HG02623 (cell line): ENCODE data around the gene ADPRHL1.
"Not testable (repeated sequence)": the region's sequence is repeated elsewhere in the genome, so short reads cannot be mapped to it uniquely, and the experiment has no call there.

Experiments
- ATAC-seq: cut with Tn5 transposase; IDR thresholded peaks from one replicate; pipeline ENCODE4 v1.9.1; 2021; ENCODE audit warnings: moderate library complexity; ENCODE audit not compliant: unreplicated experiment

The ADPRHL1 gene

DNA sequence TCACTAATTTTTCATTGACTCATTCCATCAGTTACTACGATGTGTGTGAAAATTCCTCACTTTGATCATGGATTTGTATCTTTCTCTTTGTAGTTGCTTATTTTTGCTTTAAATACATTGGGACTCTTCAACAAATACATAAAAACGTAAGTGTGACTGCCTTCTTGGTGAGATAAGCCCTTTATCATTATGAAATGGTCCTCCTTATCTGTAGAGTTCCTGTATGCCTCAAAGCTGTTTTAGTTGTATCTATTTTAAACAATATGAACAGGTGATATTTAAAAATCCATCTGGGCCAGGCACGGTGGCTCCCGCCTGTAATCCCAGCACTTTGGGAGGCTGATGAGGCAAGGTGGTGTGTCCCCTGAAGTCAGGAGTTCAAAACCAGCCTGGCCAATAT lies 25.9 kb upstream of the ADPRHL1 start:
- ATAC-seq, result no peak

DNA sequence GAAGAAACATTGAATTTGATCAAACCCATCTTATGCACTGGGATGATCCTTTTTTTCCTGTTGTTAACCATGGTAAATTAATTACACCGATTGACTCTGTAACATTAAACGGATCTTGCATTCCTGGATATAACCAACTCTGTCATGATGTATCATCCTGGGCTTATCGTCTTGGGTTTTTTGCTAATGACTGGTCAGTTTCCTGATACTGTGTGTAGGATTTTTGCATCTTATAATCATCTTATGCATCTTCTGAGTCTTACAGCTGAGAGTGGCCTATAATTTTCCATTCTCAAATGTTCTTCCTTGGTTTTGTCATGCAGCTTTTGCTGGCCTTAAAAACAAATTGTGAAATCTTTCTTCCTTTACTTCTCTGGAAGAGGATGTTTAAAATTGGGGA lies 24.4 kb upstream of the ADPRHL1 start:
- no peak for ATAC-seq

DNA sequence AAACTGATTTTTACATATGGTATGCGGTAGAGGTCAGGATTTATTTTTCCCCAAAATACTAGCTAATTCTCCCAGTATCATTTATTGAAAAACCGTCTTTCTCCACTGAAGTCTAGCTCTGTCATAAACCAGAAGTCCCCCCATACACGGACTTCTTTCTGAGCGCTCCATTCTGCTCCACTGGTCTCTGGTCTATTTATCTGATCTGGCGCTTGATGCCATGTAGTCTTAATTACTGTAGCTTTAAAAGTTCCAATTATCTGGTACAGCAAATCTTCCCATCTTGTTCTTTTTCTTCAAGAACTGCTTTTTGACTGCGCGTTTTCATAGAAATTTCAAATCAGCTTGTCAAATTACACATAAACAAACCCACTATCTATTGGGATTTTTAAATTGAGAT lies 23.5 kb upstream of the ADPRHL1 start:
- ATAC-seq, result no peak

GRCh38 chr13:113475911-113476310 lies 22.6 kb upstream of the ADPRHL1 start:
- no peak for ATAC-seq

GRCh38 chr13:113475280-113475679 lies 22.0 kb upstream of the ADPRHL1 start:
- ATAC-seq, result no peak

DNA sequence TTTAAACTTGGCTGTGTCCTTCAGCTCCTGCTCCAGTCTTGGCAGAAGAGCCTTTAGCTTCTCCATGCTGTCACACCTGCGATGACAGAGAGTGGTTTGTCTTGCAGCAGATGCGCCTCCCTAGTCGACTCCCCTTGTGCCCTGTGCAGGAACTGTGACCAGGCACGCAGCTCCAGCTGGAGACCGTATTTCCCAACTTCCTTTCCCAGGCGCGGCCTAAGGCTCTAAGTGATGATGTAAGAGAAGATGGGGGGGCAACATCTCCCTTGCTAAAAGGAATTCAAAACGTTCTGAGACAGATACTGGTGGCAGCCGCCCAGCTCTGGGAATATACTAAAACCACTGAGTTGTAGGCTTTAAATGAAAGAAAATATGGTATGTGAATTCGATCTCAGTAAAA lies 20.9 kb upstream of the ADPRHL1 start:
- ATAC-seq, result no peak

GRCh38 chr13:113472355-113473025 lies 19.2 kb upstream of the ADPRHL1 start:
- ATAC-seq, result no peak

DNA sequence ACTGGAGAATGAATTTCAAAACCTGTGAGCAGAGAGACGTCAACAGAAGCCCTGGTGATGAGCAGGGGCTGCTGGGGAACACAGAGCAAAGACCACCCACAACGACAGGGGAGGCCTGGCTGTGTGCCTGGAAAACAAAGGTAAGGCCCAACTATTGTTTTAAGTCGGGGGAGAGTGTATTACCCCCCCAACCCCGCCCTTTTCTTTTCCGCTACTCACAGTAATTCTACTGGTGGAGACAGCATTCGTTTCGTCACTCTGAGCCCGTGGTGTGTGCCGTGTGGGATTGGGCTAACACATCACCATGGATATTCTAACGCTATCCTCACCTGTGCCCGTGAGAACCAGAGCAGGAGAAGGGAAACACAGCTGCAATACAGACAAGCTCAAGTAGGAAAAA lies 18.6 kb upstream of the ADPRHL1 start:
- ATAC-seq, result no peak

DNA sequence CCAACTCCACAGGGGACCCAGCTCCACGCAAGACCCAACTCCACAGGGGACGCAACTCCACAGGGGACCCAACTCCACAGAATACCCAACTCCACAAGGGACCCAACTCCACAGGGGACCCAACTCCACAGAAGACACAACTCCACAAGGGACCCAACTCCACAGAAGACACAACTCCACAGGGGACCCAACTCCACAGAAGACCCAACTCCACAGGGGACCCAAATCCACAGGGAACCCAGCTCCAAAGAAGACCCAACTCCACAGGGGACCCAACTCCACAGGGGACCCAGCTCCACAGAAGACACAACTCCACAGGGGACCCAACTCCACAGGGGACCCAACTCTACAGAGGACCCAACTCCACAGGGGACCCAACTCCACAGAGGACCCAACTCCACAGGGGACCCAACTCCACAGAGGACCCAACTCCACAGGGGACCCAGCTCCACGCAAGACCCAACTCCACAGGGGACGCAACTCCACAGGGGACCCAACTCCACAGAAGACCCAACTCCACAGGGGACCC lies 17.4 kb upstream of the ADPRHL1 start:
- ATAC-seq, result not testable (repeated sequence)

- no peak for ATAC-seq
Measured at GRCh38 chr13:113470073-113470472, 16.8 kb upstream of the ADPRHL1 start.

GRCh38 chr13:113469582-113469981 lies 16.3 kb upstream of the ADPRHL1 start:
- ATAC-seq, result no peak

- ATAC-seq, result no peak
Measured at GRCh38 chr13:113468472-113469201, 15.3 kb upstream of the ADPRHL1 start.

DNA sequence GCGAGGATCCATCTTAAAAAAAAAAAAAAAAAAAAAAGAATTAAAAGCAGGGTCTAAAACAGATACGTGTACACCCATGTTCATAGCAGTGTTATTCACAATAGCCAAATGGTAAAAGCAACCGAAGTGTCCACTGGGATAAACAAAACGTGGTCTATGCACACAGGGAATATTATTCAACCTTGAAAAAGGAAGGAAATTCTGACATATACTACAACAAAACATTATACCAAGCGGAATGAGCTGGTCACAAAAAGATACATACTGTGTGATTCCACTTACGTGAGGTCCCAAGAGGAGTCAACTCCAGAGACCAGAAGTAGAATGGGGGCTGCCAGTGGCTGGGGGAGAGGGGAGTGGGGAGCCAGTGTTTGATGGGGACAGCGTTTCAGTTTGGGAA lies 14.7 kb upstream of the ADPRHL1 start:
- no peak for ATAC-seq

DNA sequence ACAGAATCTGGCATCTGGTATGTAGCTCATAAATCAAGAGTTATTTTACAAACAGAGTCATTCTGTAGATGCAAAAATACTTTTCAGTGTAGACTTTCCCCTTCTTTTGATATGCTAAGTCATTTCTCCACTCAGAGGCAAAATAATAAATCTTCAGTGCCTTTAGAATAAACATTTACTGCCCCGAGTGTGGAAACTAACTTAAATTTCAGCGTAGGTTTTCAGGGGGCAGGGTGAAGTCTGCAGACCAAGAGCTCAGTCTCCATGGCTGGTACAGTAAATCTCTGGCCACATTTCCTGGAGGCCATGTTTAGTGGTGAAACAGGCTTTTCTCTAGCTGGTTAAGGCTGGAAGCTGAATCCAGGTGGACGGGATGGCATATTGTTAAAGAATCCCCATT lies 13.1 kb upstream of the ADPRHL1 start:
- no peak for ATAC-seq

GRCh38 chr13:113465300-113465699 lies 12.0 kb upstream of the ADPRHL1 start:
- ATAC-seq, result no peak

GRCh38 chr13:113464476-113464875 lies 11.2 kb upstream of the ADPRHL1 start:
- no peak for ATAC-seq

DNA sequence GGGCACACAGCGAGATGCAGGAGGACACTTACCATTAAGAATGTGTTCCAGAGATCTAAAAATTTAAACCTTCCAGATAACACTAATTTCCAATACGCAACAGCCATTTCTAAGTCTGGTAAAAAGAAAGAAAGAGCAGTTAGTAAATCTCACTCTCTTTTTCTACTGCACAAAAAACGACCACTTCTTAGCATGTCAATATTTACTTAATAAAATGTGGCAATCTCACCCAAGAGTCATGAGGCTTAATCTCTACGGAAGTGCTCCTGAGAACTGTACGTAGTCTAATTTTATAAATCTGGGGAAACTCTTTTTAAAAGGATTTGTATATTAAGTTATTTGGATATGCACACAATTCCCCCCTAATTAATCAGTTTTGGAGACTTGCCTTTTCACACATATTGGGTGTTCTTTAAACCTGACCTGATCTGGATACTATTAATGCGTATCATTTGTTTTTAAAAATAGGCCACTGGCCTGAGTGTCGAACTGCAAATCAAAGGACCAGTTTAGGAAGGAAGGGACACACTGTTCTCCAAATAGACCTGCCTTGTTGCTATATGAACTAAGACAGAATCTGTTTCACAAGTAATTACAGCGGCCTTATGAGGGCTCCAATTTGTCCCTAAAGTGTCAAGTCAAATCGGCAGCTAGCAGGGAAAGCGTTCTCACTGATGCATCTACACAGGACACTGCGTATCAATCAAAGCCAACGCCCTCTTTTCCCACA lies 7.9 kb upstream of the ADPRHL1 start:
- no peak for ATAC-seq

DNA sequence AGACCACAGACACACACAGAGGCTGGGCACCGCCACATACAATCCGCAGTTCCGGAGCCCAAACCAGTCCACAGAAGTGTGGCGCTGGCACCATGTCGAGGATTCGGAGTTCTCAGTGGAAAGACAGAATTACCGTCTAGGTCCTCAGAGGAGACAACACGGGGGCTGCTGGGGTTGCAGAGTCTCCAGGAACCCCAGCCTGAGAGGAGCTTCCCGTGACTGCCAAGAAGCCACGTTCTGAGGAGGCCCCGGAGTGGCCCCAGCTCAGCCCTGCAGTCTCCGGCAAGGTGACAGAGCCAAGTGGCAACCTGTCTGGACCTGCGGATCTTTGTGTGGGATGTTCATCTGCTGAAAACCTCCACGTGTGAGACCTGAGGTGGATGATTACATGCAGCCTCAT lies 7.3 kb upstream of the ADPRHL1 start:
- ATAC-seq, result no peak

- ATAC-seq, result no peak
Measured at GRCh38 chr13:113460064-113460555, 6.8 kb upstream of the ADPRHL1 start.

DNA sequence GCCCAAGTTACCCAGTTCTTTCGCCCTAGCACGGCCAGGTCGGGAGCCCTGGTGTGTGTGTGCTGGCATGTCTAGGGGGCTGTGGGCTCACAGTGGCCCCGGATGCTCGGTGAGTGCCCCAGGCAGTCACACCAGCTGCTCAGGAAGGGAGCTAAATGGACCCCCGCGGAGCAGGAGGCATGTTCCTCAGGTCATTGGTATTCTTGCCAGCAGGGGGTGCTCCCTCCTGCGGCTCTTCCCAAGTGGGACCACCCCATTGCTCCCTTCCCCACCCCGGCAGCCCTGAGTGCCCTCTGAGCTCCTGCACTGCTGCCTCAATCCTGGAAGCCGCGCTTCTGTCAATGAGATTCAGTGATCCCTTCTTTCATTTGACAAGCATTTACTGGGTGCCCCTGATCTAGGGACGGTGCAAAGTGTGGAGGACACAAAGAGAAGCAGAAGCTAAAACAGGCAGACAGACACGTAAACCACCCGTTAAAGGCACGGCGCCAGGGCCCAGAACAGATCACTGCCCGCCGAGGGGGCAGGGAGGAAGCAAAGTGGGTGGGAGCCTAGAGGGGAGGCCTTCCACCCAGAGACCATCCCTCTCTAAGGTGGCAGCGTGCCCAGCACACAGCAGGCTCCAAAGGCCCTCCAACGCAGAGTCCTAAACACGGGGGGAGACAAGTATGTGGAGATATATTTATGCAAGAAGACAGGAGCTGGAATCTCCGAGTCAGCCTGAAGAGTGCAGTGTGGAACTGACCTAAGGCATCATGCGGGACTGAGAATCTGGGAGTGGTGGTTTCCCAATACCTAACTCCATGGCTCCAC lies 5.2 kb upstream of the ADPRHL1 start:
- ATAC-seq, result no peak

GRCh38 chr13:113457510-113457909 lies 4.2 kb upstream of the ADPRHL1 start:
- ATAC-seq, result no peak
